ENCODE data around the gene ANKRD6.
"Not testable (repeated sequence)": the region's sequence is repeated elsewhere in the genome, so short reads cannot be mapped to it uniquely, and the experiment has no call there.

The ANKRD6 gene

GRCh38 chr6:89432875-89433251 lies at the start of gene ANKRD6:
ANKRD6 (plus strand) TSS chr6:89433152; CDS start chr6:89566977, 133,825 bp downstream.
- peak; percentile 53 for DNase-seq

GRCh38 chr6:89385156-89385667 lies 47.7 kb upstream of the ANKRD6 start:
- DNase-seq: no peak

- no peak for DNase-seq
These were observed 47.1 kb upstream of the ANKRD6 start for GRCh38 chr6:89385846-89386245.

GRCh38 chr6:89386917-89387491 lies 45.9 kb upstream of the ANKRD6 start:
- DNase-seq: no peak

- DNase-seq: no peak
These were observed 45.3 kb upstream of the ANKRD6 start for GRCh38 chr6:89387516-89388201.

GRCh38 chr6:89388846-89389245 lies 44.1 kb upstream of the ANKRD6 start:
- DNase-seq: no peak

- no peak for DNase-seq
These were observed 40.1 kb upstream of the ANKRD6 start for GRCh38 chr6:89392823-89393222.

GRCh38 chr6:89393659-89394058 lies 39.3 kb upstream of the ANKRD6 start:
- DNase-seq: no peak

- not testable (repeated sequence) for DNase-seq
These were observed 35.1 kb upstream of the ANKRD6 start for GRCh38 chr6:89397884-89398283.

GRCh38 chr6:89398762-89399525 lies 34.0 kb upstream of the ANKRD6 start:
- DNase-seq: no peak

- DNase-seq: no peak
These were observed 32.9 kb upstream of the ANKRD6 start for GRCh38 chr6:89400050-89400449.

GRCh38 chr6:89400912-89401399 lies 32.0 kb upstream of the ANKRD6 start:
- DNase-seq: no peak

- DNase-seq: no peak
These were observed 30.2 kb upstream of the ANKRD6 start for GRCh38 chr6:89402776-89403175.

GRCh38 chr6:89404512-89404911 lies 28.4 kb upstream of the ANKRD6 start:
- DNase-seq: no peak

- no peak for DNase-seq
These were observed 26.8 kb upstream of the ANKRD6 start for GRCh38 chr6:89406141-89406540.

- no peak for DNase-seq
These were observed 23.4 kb upstream of the ANKRD6 start for GRCh38 chr6:89409461-89410035.

GRCh38 chr6:89410231-89410761 lies 22.7 kb upstream of the ANKRD6 start:
- DNase-seq: no peak

- no peak for DNase-seq
These were observed 22.2 kb upstream of the ANKRD6 start for GRCh38 chr6:89410788-89411144.

GRCh38 chr6:89411145-89412070 lies 21.5 kb upstream of the ANKRD6 start:
- no peak for DNase-seq

GRCh38 chr6:89412071-89413005 lies 20.6 kb upstream of the ANKRD6 start, which contains the start of gene RRAGD:
RRAGD (minus strand) TSS chr6:89412273; CDS start chr6:89411993, 280 bp downstream.
- DNase-seq: peak; percentile 48

GRCh38 chr6:89413006-89413400 lies 19.9 kb upstream of the ANKRD6 start:
- no peak for DNase-seq
